GM13977 (cell line): Measurements from ENCODE around the gene RBMS2.
A peak's percentile ranks its signal among the peaks of the same experiment; 100 is the strongest.
"Not testable (repeated sequence)": the region's sequence is repeated elsewhere in the genome, so short reads cannot be mapped to it uniquely, and the experiment has no call there.

Experiments used
- DNase-seq: peaks from one replicate; pipeline ENCODE4 v3.0.0; 2012; ENCODE audit warnings: low spot score
- in situ Hi-C: fragments of 300-500 bp; cut with MboI; formaldehyde crosslinking; loops from one replicate; pipeline ENCODE4 v1.12.0; 2022; ENCODE audit warnings: low sequenced_read_pairs, low pct_unique_long_range_greater_than_20kb, mixed read lengths, inconsistent platforms; ENCODE audit not compliant: unreplicated experiment
- TF ChIP-seq, protein P1 (sequence below): IDR thresholded peaks from 2 replicates; pipeline ENCODE4 v1.5.1; 2012; ENCODE audit warnings: mild to moderate bottlenecking, control low read depth; ENCODE audit not compliant: insufficient read depth; ENCODE audit errors: extremely low read depth, missing control alignments

RBMS2 gene

DNA sequence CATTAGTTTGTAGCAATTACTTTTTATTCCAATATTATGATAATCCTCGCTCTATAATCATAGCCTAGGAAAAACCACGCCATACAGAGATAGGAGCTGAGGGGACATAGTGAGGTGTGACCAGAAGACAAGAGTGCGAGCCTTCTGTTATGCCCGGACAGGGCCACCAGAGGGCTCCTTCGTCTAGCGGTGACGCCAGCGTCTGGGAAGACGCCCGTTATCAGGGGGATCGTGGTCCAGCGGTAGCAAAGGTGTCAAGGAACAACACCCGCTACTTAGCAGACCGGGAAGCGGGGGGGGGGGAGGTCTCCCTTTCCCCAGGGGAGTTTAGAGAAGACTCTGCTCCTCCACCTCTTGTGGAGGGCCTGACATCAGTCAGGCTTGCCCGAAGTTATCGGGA, 24.9 kb upstream of the RBMS2 start:
- TF ChIP-seq, protein P1, sequence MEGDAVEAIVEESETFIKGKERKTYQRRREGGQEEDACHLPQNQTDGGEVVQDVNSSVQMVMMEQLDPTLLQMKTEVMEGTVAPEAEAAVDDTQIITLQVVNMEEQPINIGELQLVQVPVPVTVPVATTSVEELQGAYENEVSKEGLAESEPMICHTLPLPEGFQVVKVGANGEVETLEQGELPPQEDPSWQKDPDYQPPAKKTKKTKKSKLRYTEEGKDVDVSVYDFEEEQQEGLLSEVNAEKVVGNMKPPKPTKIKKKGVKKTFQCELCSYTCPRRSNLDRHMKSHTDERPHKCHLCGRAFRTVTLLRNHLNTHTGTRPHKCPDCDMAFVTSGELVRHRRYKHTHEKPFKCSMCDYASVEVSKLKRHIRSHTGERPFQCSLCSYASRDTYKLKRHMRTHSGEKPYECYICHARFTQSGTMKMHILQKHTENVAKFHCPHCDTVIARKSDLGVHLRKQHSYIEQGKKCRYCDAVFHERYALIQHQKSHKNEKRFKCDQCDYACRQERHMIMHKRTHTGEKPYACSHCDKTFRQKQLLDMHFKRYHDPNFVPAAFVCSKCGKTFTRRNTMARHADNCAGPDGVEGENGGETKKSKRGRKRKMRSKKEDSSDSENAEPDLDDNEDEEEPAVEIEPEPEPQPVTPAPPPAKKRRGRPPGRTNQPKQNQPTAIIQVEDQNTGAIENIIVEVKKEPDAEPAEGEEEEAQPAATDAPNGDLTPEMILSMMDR: peak; percentile 59
- DNase-seq, in situ Hi-C loops: not testable (repeated sequence)

DNA sequence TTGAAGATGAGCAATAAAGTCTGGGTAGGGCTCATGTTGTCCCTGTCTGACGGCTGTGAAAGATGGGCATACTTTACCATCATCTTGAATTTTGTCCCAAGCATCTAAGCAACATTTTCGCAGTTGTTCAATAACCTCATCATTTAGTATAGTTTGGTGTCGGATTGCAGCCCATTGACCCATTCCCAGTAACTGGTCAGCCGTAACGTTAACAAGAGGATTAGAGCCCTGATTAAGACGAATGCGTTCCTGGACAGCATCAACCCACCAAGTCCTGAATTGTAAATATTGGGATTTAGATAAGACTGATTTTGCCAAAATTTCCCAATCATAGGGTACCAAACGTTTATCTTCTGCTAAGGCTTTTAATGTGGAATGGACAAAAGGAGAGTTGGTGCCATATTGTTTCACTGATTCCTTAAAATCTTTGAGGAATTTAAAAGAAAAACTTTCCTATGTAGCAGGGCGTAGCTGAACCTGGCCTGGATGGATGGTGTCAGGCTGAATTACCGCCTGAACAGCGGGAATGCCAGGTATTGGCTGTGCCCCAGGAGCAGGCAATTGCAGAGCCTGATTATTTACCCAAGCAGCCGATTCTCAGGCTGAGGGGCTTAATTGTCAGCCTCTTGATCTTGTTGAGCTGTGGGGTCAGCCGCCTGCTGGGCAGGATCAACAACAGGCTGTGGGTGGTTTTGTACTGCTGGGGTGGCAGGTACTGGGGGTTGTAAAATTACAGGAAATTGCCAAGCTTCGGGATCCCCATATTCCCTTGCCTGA, 23.3 kb upstream of the RBMS2 start:
- in situ Hi-C loops, DNase-seq: not testable (repeated sequence)

DNA sequence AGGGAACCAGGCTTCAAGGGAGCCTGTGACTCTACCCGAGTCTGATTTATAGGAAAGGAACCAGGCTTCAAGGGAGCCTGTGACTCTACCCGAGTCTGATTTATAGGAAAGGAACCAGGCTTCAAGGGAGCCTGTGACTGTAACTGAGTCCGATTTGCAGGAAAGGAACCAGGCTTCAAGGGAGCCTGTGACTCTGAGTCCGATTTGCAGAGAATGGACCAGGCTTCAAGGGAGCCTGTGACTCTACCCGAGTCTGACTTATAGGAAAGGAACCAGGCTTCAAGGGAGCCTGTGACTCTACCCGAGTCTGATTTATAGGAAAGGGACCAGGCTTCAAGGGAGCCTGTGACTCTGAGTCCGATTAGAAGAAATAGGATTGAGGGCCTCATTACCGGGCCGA, 22.2 kb upstream of the RBMS2 start:
- DNase-seq, in situ Hi-C loops: not testable (repeated sequence)

DNA sequence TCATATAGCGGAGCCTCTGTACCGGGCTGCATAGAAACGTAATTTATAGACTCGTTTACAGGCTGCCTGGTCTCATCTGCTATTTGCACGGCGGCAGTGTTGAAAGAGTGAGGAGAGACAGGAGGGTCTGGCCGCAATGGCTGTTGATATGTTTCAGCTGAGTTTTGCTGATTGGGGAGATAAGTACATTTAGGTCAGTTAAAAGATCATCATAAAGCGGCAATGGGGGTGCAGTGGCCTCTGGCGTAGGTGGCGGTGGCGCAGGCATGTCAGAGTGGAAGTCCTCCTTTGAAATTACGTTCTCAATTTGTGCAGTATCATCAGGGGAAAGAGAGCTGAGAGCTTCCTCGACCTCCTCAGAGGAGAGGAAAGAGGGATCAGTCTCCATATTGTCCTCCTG, 21.7 kb upstream of the RBMS2 start:
- DNase-seq, in situ Hi-C loops: not testable (repeated sequence)

DNA sequence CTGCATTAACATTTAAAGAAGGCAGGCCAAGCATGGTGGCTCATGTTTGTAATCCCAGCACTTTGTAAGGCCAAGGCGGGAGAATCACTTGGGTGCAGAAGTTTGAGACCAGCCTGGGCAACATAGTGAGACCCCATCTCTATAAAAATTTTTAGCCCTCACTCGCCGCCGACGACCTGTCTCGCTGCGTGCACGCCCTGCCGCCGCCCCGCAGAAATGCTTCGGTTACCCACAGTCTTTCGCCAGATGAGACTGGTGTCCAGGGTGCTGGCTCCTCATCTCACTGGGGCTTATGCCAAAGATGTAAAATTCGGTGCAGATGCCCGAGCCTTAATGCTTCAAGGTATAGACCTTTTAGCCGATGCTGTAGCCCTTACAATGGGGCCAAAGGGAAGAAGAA, 10.8 kb upstream of the RBMS2 start:
- no peak for DNase-seq
- in situ Hi-C loops: loop anchor here (10.0 kb wide), 1 partner anchor 54 kb away; no protein-coding TSS in a partner anchor
- TF ChIP-seq, protein P1: no peak

DNA sequence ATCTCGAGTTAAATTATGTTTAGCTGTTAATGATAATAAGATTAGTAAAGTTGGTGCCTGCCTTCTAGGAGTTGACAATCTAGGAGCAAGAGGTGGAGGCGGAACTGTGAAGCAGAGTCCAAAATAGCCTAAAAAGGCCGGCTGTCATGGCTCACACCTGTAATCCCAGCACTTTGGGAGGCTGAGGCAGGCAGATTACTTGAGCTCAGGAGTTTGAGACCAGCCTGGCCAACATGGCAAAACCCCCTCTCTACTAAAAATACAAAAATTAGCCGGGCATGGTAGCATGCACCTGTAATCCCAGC, 7.7 kb upstream of the RBMS2 start:
- not testable (repeated sequence) for DNase-seq
- in situ Hi-C loops: loop anchor here (10.0 kb wide), 1 partner anchor 51 kb away; no protein-coding TSS in a partner anchor

DNA sequence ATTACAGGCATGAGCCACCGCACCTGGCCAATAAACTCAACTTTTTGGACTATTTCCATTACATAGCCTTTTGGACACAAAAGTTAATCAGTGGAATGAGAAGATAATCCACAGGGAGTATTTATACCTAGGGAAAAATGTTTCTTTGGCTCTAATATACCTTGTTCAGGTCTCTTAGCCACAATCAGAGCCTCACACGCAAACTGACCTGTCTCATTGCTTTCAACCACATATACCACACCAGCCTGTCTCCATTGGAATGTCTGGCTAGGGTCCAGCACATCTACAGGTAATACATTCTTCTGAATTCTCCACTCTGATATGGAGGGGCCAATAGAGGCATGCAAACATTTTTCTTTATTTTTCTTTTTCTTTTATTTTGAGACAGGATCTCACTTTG, 3.8 kb upstream of the RBMS2 start:
- in situ Hi-C loops: loop anchor here (10.0 kb wide), 1 partner anchor 47 kb away; no protein-coding TSS in a partner anchor
- DNase-seq: no peak
- TF ChIP-seq, protein P1: no peak

DNA sequence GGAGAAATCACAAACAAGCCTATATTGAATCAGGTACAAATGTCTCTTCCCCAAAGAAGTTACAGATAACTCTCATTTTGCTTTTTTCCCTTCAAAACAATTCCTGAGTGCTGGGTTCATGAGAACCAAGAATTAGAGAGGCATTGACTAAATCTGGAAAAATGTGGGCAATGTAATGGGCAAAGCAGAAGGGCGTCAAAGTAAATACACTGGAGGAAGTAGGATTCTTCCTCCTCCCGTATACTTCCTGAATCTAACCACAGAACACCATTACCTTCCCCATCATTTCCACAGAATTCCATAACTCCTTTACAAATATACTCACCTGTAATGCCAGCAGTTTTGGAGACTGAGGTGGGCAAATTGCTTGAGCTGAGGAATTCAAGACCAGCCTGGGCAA, 3.0 kb upstream of the RBMS2 start:
- DNase-seq: no peak
- TF ChIP-seq, protein P1: no peak
- in situ Hi-C loops: loop anchor here (10.0 kb wide), 1 partner anchor 46 kb away; no protein-coding TSS in a partner anchor

DNA sequence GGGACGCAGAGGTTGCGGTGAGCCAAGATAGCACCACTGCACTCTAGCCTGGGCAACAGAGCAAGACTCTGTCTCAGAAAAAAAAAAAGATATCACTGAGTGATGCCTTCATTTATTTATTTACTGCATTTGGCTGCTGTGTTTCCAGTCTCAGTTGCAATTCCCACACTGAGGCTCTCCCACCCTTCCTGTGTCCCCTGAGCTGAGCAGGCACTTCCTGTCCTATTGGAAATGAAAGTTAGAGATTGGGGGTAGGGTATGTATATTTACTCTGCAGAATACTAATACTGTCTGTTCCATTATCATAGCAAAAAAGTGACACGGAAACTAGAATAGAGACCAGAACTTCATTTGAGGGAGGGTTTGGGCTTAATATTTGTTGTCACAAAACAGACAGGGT, 1.6 kb upstream of the RBMS2 start:
- in situ Hi-C loops: loop anchor here (10.0 kb wide), 1 partner anchor 65 kb away; no protein-coding TSS in a partner anchor
- DNase-seq: no peak
- TF ChIP-seq, protein P1: no peak
